ENCODE measurements around the gene TPCN2.
"Not testable (repeated sequence)": the region's sequence is repeated elsewhere in the genome, so short reads cannot be mapped to it uniquely, and the experiment has no call there.

The TPCN2 gene

DNA sequence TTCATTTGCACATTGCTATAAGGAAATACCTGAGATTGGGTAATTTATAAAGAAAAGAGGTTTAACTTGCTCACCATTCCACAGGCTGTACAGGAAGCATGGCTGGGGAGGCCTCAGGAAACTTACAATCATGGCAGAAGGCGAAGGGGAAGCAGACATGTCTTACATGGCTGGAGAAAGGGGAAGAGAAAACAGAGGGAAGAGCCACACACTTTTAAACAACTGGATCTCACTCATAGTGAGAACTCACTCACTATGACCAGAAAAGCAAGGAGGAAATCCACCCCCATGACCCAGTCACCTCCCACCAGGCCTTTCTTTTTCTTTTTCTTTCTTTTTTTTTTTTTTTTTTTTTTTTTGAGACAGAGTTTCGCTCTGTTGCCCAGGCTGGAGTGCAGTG lies 85.5 kb downstream of the TPCN2 start:
- not testable (repeated sequence) for DNase-seq

DNA sequence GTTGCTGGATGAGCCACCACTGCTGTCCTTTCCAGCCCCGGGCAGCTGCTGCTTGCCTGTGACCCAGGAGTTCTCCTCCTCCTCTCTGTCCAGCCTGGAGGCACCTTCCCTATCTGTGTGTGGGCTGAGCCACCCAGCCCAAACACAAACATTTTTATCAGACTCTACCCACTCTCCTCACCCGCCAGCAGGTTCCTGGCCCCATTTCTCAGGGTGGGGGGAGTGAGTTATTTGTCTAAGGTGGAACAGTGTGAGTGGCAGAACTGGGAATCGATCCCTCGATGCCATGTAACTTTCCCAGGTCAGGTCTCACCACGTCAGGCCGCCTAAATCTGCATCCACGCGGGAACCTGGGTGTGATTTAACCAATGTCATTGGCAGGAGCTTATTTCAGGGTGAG lies 86.2 kb downstream of the TPCN2 start:
- DNase-seq: no peak

DNA sequence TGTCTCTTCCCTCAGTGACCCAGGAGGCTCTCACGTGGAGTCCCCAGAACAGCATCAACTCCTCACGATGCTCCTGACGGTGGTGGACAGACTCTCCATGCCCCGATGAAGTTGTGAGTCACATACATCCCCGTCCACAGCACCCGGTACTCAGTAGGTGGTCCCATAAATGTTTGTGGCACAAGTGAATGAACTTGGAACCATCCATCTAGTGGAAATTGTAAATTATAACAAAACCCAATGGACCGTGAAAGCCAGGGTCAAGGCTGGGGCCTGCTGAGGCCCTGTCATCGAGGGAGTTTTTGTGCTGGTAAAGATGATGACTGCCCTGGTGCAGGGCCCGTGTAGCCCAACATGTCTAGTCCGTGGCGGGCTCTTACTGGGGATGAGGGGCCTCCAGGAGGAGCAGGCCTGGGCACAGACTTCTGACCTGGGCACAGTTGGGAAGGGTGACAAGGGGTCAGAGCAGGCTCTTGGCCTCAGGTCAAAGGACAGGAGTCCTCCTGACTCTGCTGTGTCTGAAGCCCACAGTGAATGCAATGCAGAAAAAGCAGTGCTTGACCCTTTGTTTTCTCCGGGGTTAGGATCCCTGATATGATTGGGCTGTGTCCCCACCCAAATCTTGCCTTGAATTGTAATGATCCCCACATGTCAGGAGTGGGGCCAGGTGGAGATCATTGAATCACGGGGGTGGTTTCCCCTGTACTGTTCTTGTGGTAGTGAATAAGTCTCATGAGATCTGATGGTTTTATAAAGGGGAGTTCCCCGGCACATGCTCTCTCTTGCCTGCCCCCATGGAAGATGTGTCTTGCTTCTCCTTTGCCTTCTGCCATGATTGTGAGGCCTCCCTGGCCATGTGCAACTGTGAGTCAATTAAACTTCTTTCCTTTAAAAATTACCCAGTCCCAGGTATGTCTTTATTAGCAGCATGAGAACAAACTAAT lies 87.0 kb downstream of the TPCN2 start:
- DNase-seq: no peak

DNA sequence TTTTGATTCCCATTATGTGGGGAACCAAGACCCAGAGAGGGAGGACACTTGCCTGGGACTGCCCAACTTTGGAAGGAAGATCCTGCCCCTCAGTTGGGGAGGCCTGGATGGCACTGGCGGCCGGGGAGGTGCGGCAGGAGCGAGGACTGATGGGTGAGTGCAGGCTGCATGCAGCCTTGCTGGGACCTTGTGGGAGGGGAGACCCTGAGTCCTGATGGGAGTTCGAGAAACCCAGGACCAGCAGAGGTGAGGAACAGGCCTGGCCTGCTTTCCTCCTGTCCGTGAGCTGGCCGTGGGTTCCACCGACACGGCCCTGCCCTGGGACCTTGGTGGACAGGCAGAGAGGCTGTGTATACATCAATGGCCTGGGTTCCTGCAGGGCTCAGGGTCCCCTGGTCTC lies 87.7 kb downstream of the TPCN2 start:
- DNase-seq: no peak

DNA sequence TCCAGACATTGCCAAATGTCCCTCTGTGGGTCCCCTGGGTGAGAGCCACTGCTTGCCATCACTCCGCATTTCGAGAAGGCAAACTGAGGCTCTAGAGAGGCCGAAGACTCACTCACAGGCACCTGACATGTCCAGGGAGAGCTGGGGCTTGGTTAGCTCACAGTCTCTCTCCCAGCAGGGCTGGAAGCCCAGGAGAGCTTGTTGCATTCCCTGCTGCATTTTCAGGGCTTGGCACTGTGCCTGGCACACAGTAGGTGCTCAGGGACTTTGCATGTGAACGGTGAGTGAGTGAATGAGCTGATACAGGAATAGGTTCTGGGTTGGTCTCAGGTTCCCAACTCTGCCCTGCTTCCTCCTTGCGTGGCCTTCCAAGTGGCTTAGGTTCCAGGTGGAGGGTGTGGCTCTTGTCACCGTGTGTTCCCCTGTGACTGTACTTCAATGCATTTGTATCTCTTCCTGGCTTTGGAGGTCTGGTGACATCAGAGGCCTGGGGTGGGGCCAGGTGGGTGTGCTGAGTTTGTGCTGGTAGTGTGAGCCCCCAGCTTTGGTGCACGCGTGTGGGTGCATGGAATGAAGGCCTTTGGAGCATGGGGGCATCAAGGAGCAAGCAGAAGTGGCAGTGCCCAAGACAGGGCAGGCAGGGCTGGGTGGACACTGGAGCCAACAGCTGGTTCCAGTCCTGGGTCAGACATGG lies 88.6 kb downstream of the TPCN2 start:
- no peak for DNase-seq

DNA sequence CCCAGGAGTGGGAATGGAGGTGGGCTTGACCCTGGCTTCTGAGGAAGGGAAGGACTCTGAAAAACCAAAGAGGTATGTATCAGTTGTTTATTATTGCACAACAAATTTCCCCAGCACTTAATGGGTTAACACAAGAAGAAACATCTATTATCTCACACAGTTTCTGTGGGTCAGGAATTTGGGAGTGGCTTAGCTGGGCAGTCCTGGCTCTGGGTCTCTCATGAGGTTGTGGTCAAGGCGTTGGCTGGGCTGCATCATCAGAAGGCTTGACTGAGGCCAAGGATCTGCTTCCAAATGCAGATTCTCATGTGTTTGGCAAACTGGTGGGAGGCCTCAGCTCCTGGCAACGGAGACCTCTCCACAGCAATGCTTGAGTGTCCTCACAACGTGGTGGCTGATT lies 89.5 kb downstream of the TPCN2 start:
- no peak for DNase-seq

DNA sequence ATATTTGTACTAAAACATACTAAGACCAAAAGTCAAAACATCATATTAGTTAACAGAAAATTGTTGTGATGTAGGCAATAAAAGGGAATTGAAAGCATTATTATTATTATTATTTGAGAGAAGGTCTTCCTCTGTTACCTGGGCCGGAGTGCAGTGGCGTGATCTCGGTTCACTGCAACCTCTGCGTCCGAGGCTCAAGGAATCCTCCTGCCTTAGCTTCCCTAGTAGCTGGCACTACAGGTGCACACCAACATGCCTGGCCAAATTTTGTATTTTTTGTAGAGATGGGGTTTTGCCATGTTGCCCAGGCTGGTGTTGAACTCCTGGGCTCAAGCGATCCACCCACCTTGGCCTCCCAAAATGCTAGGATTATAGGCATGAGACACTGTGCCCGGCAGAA lies 91.4 kb downstream of the TPCN2 start:
- not testable (repeated sequence) for DNase-seq

DNA sequence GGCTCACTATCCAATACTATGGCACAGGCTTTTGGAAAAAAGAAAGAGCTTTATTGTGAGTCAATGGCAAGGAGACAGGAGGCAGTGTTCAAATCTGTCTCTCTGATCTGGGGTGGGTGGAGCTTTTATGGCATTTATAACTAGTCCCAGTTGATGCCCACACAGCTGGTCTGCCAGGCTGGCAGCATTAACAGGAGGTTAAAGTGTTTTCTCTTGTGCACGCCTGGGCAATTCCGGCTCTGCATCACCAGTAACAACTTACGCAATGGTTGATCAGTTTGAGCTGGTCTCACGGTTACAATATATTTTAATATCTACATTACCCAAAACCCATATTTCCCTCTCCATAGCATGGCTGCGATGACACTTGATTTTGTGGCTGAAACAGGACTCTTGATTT lies 91.9 kb downstream of the TPCN2 start:
- DNase-seq: no peak

DNA sequence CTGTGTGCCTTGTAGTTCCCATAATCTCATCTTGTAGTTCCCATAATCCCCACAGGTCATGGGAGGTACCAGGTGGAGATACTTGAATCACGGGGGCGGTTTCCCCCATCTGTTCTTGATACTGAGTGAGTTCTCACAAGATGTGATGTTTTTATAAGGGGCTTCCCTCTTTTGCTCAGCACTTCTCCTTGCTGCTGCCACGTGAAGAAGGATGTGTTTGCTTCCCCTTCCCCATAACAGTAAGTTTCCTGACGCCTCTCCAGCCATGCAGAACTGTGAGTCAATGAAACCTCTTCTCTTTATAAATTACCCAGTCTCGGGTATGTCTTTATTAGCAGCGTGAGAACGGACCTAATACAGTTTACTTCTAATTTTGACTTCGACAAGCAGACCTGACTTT lies 93.0 kb downstream of the TPCN2 start:
- DNase-seq: no peak

DNA sequence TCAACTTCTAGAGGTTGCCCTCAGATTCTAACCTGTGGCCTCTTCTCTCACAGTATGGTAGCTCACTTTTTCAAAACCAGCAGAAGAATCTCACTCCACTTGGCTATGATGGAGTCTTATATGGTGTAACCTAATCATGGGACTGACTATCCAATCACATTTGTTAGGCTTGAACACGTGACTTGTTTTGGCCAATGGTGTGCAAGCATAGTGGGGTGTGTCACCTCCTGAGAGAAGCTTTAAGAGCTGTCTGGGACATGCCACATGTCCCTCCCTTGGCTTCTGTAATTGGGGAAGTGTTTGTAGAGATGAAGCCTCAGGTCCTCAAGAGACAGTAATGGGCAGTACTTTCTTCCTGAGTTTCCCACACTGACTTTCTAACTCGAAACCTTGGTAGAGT lies 94.2 kb downstream of the TPCN2 start:
- no peak for DNase-seq

DNA sequence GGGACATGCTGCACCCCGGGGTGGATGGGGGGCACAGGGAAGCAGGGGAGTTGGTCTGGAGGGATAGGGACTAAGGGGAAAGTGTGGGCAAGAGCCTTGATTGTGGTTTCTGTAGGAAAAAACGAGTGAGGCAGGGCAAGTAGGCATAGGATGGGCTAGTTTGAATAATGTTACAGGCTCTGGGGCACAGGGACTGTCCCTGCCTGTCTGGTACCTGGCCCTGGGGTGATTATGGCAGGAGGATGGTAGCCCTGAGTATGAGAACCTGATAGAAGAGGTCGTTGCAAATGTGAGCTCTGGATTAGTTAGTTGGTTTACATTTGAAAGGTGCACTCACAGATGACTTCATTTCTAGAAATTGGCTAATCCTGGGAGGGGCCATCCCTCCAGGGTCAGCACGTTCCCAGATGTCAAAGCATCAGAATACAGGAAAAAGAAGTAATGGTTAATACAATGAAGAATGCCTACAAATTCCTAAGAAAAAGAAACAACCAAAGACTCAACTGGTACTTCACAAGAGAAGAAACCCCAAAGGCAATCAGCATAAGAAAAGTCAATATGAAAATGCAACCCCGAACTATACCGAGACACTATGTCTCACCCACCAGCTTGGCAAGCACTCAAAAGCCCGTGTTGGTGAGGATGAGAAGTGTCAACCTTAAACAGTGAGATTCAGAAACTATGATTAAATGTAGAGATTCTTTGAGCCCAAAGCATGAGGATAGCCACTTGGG lies 95.8 kb downstream of the TPCN2 start:
- no peak for DNase-seq

DNA sequence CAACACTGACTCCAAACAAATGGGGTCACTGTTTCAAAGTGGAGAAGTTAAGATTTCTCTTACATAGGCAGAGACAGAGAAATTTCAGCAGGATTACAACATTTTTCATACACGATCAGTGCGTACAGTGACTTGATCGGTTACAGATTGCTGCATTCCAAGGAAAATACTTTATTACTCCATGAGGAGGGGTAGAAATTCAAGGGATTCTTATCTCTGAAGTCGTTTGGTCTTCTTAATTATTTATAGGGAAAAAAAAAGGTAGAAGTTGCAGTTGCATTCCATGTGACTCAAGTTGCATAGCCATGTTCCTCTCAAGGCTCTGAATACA lies 96.3 kb downstream of the TPCN2 start:
- no peak for DNase-seq

DNA sequence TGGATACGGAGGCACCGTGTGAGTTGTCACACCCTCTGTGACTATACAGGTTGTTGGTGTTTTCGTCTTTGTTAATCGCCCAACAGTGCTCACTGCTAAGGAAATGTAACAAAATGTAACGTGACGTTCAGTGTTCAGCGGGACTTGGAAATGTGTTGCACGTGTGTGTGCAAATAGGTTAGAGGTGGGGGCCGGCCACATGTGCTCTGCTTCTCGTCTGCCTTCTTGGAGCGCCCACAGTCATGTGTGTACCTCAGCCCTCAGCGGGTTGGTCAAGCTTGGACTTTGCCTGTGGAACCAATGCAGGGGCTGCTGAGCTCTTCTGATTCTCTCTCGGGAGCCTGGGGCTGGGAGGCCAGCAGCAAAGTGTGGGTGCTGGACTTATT lies 99.6 kb downstream of the TPCN2 start:
- no peak for DNase-seq

DNA sequence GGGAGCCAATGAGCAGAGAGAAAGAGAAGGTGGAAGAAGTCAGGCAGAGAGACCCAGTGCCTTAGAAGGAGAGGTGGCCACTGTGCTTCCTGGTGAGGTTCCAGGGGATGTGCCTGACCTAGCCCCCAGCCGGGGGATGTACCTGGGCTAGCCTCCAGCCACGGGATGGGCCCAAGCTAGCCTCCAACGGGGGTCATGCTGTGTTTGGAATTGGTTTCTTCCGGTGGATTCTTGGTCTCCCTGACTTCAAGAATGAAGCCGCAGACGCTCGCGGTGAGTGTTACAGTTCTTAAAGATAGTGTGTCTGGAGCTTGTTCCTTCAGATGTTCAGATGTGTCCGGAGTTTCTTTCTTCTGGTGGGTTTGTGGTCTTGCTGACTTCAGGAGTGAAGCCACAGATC lies 100.1 kb downstream of the TPCN2 start:
- no peak for DNase-seq

DNA sequence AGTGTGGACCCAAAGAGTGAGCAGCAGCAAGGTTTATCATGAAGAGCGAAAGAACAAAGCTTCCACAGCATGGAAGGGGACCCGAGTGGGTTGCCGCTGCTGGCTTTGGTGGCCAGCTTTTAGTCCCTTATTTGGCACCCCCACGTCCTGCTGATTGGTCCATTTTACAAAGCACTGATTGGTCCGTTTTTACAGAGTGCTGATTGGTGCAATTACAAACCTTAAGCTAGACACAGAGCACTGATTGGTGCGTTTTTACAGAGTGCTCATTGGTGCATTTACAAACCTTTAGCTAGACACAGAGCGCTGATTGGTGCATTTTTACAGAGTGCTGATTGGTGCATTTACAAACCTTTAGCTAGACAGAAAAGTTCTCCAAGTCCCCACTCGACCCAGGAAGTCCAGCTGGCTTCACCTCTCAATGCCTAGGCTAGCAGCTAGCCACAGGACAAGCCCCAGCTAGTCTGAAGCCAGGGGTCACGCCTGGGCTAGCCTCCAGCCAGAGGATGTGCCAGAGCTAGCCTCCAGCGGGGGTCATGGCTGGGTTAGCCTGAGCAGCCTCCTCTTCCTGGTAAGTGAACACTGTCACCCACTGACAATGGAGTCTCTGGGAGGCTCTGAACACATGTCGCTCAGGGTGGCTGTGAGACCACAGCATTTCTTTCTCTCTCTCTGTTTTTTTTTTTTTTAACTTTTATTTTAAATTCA lies 100.8 kb downstream of the TPCN2 start:
- DNase-seq: not testable (repeated sequence)

DNA sequence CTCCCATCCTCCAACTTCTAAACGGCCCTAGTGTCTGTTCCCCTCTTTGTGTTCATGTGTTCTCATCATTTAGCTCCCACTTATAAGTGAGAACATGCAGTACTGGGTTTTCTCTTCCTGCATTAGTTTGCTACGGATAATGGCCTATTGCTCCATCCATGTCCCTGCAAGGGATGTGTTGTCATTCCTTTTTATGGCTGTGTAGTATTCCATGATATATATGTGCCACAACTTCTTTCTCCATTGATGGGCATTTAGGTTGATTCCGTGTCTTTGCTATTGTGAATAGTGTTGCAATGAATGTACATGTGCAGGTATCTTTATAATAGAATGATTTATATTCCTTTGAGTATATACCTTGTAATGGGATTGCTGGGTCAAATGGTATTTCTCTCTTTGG lies 101.4 kb downstream of the TPCN2 start:
- no peak for DNase-seq

DNA sequence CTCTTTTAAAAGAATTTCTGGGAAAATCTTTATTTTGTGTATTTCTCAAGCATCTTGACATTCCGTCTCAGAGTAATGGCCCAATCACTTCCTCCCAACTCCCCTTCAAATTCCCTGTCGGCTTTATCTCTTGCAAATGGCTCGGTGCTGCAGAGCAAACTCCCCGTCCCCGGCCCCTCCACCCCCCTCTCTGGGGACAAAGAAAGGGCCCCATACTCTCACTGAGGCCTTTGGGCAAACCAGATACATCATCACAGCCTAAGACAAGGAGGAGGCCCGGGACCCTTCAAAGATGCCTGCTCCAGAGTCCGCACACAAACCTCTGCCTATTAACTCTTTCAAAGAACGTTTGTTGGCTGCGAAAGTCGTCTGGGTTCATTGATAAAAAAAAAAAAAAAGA lies 103.1 kb downstream of the TPCN2 start:
- DNase-seq: no peak

DNA sequence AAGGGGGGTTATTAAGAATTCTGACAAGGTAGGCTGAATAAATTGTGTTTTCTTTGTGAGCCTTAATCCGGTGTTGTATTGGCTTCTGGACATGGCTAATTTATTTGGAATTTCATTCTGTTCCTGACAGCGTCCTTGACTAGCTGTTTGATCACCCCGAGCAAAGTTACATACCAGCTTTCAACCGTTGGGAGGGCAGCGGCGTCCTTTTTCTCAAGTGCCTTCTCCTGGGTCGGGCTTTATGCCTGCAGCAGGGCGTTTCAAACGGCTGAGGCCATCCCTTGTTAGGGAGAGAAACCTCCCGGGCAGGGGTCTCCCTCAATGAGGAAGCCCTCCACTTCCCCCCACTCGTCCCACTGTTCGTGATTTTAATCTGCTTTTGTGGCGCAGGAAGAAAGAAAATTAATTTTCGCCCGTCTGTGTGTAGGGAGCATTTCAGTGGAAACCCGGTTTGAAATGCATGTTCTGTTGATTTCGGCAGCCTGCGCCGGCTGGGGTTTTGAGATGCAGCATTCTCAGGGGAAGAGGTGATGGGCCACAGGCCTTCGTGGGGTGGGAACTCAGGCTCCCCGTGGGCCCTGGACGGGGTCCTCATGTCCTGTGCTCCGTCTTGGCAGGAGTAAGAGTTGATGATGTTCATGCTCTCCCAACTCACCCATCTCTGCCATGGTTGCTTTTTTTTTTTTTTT lies 104.1 kb downstream of the TPCN2 start:
- no peak for DNase-seq

DNA sequence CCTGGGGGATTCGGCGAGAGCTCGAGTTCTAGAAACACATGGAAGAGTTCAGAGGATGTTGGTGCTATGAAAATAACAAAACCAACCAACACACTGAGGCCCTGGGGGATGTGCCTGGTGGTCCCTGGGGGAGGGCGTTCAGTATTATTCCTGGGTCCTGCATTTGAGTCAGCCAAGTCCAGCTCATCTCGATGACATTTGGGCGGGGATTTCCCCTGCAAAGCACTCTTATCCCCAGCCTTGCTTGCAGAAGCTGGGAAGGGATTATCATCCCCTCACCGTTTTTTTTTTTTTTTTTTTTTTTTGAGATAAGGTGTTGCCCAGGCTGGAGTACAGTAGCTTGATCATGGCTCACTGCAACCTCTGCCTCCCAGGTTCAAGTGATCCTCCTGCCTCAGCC lies 104.9 kb downstream of the TPCN2 start:
- DNase-seq: no peak

DNA sequence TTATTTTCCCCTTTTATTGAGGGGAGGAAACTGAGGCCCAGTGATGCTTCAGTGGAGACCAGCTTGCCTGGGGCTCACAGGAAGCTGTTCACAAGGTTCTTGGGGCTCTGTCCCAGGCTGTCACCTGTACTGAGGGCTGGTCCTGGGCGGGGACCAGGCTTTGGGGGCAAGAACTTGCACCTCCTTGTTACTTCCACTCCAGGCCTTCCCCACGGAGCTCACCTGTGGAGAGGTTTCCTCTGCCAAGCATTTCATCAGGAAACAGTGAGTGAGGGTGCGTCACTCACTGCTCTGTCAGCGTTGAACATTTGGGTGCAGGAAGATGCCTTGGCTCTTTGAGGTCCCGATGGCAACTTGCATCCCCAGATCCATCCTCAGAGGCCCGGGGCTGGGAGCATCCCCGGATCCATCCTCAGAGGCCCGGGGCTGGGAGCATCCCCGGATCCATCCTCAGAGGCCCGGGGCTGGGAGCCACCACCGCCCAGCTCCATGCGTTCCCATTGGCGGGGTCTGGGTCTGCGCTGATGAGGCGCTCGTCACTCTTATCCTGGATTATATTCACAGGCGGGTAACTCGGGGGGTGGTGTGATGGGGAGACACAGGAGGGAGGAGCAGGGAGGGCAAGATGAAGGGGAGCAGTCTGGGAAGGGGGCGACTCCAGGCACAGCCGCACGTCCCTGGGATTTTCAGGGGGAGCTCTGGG lies 105.6 kb downstream of the TPCN2 start:
- DNase-seq: no peak

DNA sequence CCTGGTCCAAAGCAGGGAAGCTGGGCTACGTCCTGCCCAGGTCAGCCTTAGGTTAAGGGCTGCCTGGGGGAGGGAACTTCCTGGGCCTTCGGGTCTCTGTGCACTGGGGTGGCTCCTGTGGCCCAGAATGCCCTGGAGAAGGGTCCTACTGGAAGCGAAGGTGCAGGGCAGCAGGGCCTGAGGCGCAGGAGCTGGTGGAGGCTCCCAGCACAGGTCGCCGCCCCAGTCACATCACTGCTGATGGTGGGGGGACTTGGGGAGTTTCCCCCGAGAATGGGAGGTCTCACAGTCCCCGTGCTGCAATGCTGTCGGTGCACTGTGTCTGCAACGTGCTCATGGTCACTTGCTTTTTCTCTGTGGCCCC lies 106.2 kb downstream of the TPCN2 start:
- DNase-seq: no peak

Data from activated gamma-delta T cell treated with Interleukin-2 at 50 U/mL for 16 hours (primary cell).